GM21723 (cell line): ENCODE data around the gene BRPF1.

ENCODE experiments used
- ATAC-seq: cut with Tn5 transposase; IDR thresholded peaks from one replicate; pipeline ENCODE4 v1.9.1; 2021; ENCODE audit warnings: mild to moderate bottlenecking, moderate library complexity; ENCODE audit not compliant: unreplicated experiment

The BRPF1 gene

DNA sequence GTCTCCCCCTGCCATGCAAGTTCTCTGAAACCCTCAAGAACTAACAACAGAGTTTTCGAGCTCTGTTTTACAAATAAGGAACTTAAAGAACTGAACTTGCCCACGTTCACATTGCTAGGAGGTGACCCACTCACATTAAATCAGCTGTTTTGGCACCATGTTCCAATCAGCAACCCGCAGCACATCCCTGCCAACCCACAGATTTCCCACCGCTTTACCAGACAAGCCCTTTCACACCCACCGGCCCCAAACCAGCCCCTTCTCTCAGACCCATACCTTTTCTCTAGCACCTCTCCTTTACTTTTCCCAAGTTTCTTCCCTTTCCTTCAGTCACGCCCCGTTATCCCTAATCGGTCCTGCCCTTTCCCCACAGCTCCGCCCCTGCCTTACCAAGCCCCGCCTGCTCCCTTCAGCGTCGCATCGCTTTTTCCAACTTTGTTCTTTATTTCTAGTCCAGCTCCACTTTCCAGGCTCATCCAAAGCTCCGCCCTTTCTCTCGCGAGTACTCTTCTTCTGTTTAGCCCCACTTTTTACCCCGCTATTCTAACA is 804 bp upstream of the BRPF1 start:
- peak; percentile 58 for ATAC-seq

DNA sequence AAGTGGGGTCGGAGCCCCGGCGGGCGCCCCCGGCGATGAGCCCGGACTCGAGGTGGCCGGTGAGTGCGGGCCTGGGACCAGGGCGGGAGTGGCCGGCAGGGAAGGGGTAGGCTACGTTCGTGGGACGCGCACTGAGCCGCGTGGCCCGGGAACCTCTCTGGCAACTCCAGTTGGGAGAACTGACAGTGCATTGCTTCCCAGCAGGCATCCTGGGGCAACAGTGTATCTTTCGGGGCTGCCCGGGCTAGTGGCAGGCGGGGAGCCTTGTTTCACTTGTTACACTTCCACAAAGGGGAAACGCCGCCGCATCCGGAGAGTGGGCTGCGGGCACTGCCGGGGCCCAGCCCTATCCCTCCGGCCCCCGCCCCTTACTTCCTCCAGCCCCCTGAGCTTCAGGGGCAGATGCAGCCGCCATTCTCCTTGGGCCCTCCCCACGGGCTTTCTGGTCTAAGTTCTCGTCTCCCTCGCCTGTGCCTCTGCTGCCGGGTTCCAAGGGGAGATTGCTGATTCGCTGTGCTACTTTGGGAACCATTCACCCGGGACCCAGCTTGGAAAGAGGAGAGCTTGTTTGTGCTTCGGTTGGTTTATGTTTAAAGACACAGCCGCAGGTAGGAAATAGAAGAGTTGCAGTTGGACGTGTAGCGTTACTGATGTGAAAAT is 675 bp downstream of the BRPF1 start:
- ATAC-seq = peak; percentile 22

DNA sequence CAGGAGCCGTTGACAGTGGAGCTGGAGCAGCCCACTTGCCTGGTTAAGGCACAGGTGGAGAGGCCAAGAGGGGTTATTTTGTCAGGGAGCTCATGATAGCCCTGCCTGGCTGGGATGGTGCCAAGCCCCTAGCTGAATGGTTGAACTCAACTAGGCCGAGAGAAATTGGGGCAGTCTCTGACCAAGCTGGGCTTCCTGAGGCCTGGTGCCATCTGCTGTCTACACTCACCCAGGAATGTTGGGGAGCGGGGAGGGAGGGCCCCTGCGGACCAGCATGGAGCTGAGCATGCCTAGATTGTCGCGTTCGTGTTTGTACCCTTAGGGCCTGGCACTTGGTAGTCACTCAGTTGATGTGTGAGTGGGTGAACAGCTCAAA is 1.2 kb downstream of the BRPF1 start:
- ATAC-seq = no peak

GRCh38 chr3:9736831-9737230 is 5.3 kb downstream of the BRPF1 start:
- no peak for ATAC-seq

DNA sequence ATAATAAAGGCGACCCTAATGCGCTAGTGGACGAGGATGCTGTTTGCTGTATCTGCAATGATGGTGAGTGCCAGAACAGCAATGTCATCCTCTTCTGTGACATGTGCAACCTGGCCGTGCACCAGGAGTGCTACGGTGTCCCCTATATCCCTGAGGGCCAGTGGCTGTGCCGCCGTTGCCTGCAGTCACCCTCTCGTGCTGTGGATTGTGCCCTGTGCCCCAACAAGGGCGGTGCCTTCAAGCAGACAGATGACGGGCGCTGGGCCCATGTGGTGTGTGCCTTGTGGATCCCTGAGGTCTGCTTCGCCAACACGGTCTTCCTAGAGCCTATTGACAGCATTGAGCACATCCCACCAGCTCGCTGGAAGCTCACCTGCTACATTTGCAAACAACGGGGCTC is 7.6 kb downstream of the BRPF1 start:
- no peak for ATAC-seq

GRCh38 chr3:9742560-9742959 is 11.0 kb downstream of the BRPF1 start:
- ATAC-seq = no peak

DNA sequence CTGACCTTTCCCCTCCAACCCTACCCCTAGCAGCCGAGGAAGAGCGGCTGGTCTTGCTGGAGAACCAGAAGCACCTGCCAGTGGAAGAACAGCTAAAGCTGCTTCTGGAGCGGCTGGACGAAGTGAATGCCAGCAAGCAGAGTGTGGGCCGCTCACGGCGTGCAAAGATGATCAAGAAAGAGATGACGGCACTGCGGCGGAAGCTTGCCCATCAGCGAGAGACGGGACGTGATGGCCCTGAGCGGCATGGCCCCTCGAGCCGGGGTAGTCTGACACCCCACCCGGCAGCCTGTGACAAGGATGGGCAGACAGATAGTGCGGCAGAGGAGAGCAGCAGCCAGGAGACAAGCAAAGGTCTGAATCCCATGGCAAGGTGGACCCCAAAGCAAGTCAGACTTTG is 12.0 kb downstream of the BRPF1 start:
- no peak for ATAC-seq

DNA sequence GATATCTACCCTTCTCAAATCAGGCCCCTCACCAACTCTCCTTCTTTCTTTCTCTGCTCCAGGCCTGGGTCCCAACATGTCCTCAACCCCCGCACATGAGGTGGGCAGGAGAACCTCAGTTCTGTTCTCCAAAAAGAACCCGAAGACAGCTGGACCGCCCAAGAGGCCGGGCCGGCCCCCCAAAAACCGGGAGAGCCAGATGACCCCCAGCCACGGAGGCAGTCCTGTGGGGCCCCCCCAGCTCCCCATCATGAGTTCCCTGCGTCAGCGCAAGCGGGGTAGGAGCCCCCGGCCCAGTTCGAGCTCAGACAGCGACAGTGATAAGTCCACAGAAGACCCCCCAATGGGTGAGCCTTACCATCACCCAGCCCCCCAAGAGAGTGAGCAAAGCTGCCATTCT is 12.6 kb downstream of the BRPF1 start:
- no peak for ATAC-seq

GRCh38 chr3:9745521-9745920 is 14.0 kb downstream of the BRPF1 start:
- ATAC-seq = no peak

DNA sequence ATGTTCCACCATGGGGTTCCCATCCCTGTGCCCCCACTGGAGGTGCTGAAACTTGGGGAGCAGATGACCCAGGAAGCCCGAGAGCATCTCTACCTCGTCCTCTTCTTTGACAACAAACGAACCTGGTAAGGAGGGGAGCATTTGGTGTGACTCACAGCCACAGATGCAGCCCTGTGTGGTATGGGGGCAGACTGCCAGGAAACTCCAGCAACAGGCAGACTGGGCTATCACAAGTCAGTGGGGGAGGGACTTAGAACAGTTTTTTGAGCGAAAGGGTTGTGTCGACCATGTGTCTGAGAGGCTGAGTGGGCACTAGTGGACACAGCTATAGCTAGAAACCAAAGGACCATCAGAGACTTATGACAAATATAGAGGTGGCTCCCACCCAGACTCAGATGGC is 14.8 kb downstream of the BRPF1 start:
- ATAC-seq = no peak

DNA sequence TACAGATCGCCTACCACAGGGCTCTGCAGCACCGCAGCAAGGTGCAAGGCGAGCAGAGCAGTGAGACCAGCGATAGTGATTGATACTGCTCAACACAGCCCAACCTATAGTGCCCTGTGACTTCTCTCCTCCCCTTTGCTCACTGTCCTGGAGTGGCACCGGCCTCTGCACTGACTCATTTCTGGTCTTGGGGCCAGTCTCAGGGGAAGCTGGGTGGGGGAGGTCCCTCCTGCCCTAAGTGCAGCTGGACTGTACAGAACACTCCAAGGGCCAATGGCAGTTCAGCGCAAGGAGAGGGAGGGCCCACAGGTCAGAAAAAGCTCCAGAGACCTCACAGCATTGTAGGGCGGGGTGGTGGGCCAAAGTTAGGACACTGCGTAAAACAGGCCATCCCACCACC is 15.7 kb downstream of the BRPF1 start:
- no peak for ATAC-seq

DNA sequence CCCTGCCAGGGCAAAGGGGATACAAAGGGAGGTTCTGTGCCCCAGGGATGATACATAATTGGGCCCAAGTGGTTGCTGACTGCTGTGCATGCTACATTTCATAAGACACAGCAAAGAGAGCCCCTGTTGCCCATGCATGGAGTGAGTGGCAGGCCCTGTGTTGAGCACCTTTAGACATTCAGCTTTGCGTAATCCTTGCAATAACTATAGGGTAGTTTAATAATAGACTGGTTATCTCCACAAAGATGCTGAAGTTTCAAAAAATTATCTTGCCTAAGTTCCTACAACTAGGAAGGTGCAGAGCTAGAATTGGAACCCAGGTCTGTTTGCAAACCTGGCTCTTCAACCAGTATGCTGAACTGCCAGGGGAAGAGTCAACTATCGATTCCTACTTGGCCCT is 16.5 kb downstream of the BRPF1 start:
- ATAC-seq = no peak

DNA sequence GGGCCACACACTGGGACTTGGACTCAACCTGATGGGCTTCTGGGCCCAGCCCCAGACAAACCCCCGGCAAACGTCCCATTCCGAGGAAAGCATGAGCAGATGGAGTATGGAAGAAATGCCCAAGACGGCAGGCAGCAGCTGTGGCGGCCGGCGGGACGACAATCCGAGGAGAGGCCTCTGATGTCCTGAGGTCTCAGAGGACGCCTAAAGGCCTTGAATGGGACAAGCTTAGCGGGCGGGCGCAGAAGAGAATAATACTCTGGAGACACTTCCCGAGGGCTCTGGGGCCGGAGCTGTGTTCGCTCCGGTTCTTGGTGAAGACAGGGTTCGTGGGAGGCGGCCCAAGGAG is 17.7 kb downstream of the BRPF1 start:
- no peak for ATAC-seq

DNA sequence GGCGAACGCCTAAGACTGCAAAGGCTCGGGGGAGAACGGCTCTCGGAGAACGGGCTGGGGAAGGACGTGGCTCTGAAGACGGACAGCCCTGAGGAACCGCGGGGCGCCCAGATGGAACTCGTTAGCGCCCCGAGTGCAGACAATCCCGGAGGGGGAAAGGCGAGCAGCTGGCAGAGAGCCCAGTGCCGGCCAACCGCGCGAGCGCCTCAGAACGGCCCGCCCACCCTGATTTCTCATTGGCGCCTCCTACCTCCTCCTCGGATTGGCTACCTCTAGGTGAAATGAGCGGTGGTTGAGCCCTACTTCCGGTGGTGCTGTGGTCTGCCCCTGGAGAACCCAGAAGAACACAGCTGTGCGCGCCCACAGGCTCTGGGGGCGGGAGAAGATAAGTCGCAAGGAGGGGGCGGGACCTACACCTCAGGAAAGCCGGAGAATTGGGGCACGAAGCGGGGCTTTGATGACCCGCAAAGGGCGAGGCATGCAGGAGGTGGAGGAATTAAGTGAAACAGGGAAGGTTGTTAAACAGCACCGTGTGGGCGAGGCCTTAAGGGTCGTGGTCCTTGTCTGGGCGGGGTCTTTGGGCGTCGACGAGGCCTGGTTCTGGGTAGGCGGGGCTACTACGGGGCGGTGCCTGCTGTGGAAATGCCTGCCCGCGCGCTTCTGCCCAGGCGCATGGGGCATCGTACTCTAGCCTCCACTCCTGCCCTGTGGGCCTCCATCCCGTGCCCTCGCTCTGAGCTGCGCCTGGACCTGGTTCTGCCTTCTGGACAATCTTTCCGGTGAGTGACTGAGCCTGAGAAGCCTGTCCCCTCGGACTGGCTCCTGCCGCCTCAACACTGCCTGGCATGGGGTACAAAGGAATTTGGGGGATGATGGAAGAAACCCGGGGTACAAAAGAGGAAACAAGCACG is 18.4 kb downstream of the BRPF1 start, which contains the start of gene OGG1:
OGG1 (plus strand) TSS at position 308 of the 911 bp plus-strand sequence; CDS start at position 643, 335 bp downstream.
- peak; percentile 94 for ATAC-seq

DNA sequence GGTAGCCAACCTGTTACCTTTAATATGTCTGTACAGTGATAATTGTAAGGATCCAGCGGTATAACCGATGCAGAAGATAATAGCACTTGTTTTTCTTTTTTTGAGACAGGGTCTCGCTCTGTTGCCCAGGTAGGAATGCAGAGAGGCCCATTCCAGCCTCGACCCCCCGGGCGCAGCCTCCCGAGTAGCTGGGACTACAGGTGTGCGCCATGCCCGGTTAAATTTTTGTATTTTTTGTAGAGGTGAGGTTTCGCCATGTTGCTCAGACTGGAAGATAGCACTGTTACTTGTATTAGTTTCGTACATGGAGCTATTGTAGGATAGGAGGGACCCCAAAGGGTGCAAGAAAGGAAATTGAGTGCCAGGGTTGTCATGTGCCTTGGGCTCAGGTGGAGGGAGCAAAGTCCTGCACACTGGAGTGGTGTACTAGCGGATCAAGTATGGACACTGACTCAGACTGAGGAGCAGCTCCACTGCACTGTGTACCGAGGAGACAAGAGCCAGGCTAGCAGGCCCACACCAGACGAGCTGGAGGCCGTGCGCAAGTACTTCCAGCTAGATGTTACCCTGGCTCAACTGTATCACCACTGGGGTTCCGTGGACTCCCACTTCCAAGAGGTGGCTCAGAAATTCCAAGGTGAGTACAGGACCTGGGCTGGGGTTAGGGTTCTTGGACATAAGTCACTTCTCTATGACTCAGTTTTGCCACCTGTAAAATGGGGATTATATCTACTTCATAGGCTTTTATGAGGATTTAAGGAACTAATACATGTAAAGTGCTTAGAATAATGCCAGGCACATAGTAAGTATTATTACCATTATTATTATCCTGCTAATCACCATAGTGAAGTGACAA is 19.2 kb downstream of the BRPF1 start:
- ATAC-seq = no peak

GRCh38 chr3:9754678-9755077 is 23.1 kb downstream of the BRPF1 start:
- ATAC-seq = no peak

GRCh38 chr3:9757427-9757826 is 25.9 kb downstream of the BRPF1 start:
- no peak for ATAC-seq

DNA sequence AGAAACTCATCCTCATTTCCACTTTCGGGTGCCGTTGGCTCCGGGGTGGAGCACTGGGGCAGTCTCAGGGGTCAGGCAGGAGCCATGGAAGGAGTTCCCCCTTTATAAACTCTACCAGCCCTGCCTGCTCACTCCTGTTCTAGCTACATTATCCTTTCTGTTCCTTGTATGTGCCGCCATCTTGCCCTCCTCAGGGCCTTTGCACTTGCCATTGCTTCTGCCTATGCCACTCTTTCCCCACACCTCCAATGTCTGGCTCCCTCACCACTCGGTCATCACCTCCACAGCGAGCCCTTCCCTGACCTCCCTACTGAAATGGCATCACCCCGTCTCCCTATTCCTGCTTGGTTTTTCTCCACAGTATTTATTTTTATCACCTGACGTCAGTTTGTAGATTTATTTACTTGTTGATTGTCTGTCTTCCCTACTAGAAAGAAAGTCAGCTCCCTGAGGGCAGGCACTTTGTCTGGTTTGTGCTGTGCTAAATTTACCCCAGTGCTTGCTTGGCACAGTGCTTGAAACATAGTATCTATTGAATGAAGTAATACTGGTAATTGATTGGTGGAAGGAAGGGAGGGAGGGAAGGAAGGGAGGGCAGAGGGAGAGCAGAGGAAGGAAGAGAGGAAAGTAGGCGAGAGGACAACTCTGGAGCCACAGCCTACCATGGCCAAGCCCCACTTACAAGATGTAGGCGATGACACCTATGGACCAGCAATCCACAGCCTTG is 29.4 kb downstream of the BRPF1 start:
- no peak for ATAC-seq

DNA sequence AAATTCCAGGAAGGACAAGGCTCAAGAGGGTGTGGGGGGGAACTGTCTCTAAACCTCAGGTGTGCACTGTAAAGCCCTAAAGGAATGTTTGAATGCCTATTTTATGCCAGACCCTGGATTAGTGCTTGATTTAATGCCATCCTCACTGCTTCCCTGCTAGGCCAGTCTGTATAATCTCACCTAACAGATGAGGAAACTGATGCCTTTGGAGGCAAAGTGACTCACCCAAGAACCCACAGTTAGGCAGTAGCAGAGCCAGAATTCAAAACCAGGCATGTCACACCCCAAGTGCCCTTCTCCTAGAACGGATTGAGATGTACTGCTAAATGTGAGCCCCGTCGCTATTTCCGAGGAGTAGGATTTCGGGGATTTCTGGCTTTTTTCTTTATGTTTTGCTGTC is 30.4 kb downstream of the BRPF1 start:
- no peak for ATAC-seq

DNA sequence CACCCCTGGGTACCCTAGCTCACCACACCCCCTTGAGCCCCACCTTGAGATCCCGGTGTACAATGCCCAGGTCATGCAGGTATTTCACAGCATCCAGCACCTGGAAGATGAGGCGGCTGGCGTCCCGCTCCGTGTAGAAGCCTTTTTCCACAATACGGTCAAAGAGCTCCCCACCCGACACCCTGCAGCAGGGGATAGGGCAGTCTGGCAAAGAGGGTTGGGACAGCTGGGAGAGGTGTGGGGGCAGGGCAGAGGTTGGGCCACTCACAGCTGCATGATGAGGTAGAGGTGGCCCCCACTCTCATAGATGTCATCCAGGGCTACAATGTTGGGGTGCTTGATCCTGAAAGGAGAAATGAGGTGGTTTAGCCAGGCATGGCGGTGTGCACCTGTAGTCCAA is 31.3 kb downstream of the BRPF1 start:
- ATAC-seq = no peak

GRCh38 chr3:9765865-9766264 is 34.3 kb downstream of the BRPF1 start:
- no peak for ATAC-seq
